ENCODE measurements around the gene TCF4. TPM values are rescaled to one million over a fixed set of nuclear protein-coding genes. Genes with fewer than 3 reads are reported as not detected.
A peak's percentile ranks its signal among the peaks of the same experiment; 100 is the strongest.

The TCF4 gene
- total RNA-seq, 1 experiment from 2014 or later: 143 TPM

GRCh38 chr18:55500316-55501086 lies 87.5 kb downstream of the TCF4 start:
- ChIA-PET CTCF (no interaction called here), POLR2A (ENCODE audit: low non-redundant PET) (interaction anchor here (0.5 to 0.7 kb wide), 2 partner anchors 44 to 296 kb away, joined by 4 read pairs; no protein-coding TSS in a partner anchor)
- intact Hi-C loops (cut with micrococcal nuclease; ENCODE audit: unreplicated experiment): loop anchor here (10.0 kb wide), 1 partner anchor 156 kb away; no protein-coding TSS in a partner anchor
- Histone ChIP-seq H3K9me3 (ENCODE audit: low read depth, low read length, poor library complexity, severe bottlenecking) (no peaks in the 10 kb centered on the region), H3K27ac (ENCODE audit: low read depth, low read length, poor library complexity, severe bottlenecking) (peak overlapping the region; percentile 74), H3K36me3 (ENCODE audit: insufficient read depth, low read length, poor library complexity, severe bottlenecking) (no peaks in the 10 kb centered on the region), H3K4me3 (ENCODE audit: low read depth, low read length, poor library complexity, severe bottlenecking) (peak overlapping the region; percentile 20), H3K4me1 (ENCODE audit: insufficient read depth, low read length, poor library complexity, severe bottlenecking) (peaks cover 61% of the 10 kb centered on the region), H3K27me3 (replicated peaks; ENCODE audit: insufficient read depth, low read depth, low read length, poor library complexity) (no peaks in the 10 kb centered on the region)
- no TSS peak for BruUV-seq (replicated peaks)
- TF ChIP-seq EZH2 (IDR thresholded peaks at IDR 0.05; ENCODE audit: borderline replicate concordance, low read depth, low read length, poor library complexity, severe bottlenecking): no peak
- DNase-seq (ENCODE audit: low spot score): peak; percentile 78

- no peaks in the 10 kb centered on the region for H3K9me3 ChIP-seq (ENCODE audit: low read depth, low read length, poor library complexity, severe bottlenecking)
- peaks cover 70% of the 10 kb centered on the region for H3K4me1 ChIP-seq (ENCODE audit: insufficient read depth, low read length, poor library complexity, severe bottlenecking)
- H3K27me3 ChIP-seq (replicated peaks; ENCODE audit: insufficient read depth, low read depth, low read length, poor library complexity): no peaks in the 10 kb centered on the region
- POLR2A ChIA-PET (ENCODE audit: low non-redundant PET): no interaction called here
- no peaks in the 10 kb centered on the region for H3K36me3 ChIP-seq (ENCODE audit: insufficient read depth, low read length, poor library complexity, severe bottlenecking)
- intact Hi-C loops (cut with micrococcal nuclease; ENCODE audit: unreplicated experiment): loop anchor here (5.0 kb wide), 1 partner anchor 77 kb away; no protein-coding TSS in a partner anchor
- BruUV-seq (replicated peaks): no TSS peak
- no peak for TF ChIP-seq EZH2 (IDR thresholded peaks at IDR 0.05; ENCODE audit: borderline replicate concordance, low read depth, low read length, poor library complexity, severe bottlenecking)
- TF ChIP-seq, protein P1, sequence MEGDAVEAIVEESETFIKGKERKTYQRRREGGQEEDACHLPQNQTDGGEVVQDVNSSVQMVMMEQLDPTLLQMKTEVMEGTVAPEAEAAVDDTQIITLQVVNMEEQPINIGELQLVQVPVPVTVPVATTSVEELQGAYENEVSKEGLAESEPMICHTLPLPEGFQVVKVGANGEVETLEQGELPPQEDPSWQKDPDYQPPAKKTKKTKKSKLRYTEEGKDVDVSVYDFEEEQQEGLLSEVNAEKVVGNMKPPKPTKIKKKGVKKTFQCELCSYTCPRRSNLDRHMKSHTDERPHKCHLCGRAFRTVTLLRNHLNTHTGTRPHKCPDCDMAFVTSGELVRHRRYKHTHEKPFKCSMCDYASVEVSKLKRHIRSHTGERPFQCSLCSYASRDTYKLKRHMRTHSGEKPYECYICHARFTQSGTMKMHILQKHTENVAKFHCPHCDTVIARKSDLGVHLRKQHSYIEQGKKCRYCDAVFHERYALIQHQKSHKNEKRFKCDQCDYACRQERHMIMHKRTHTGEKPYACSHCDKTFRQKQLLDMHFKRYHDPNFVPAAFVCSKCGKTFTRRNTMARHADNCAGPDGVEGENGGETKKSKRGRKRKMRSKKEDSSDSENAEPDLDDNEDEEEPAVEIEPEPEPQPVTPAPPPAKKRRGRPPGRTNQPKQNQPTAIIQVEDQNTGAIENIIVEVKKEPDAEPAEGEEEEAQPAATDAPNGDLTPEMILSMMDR (conservative IDR thresholded peaks at IDR 0.05; ENCODE audit: low read depth, low read length): no peak
- no peak overlapping the region for H3K4me3 ChIP-seq (ENCODE audit: low read depth, low read length, poor library complexity, severe bottlenecking)
- no peak overlapping the region for H3K27ac ChIP-seq (ENCODE audit: low read depth, low read length, poor library complexity, severe bottlenecking)
- CTCF ChIA-PET: no interaction called here
- no peak for DNase-seq (ENCODE audit: low spot score)
Measured at GRCh38 chr18:55499526-55499925, 88.5 kb downstream of the TCF4 start.

DNA sequence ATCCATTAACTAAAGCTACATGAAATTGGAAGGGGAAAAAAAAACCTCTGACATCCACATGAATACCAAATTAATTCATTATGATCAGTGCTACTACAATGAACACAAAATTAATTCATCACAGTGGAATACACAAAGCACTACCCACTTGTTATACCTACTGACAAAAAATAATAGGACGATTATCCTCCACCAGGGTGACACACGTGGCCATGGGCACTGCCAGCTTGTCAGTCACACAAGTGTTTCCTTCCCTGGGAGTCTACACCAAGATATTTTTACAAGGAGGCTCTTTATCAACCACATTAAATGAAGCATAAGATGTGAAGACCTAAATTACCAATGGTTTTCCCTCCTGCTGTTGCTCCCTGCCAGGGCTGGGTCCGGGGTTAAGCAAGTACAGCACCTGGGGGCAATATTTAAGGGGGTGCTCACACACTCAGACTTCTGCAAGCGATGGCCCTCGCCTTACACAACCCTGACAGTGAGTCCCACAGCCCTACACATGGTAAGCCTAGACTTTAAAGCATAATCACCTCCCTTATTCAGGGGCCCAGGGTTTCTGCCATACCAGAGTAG lies 90.1 kb downstream of the TCF4 start:
- Histone ChIP-seq H3K27ac (ENCODE audit: low read depth, low read length, poor library complexity, severe bottlenecking) (no peak overlapping the region), H3K36me3 (ENCODE audit: insufficient read depth, low read length, poor library complexity, severe bottlenecking) (no peaks in the 10 kb centered on the region), H3K4me1 (ENCODE audit: insufficient read depth, low read length, poor library complexity, severe bottlenecking) (peaks cover 79% of the 10 kb centered on the region), H3K27me3 (replicated peaks; ENCODE audit: insufficient read depth, low read depth, low read length, poor library complexity) (no peaks in the 10 kb centered on the region), H3K4me3 (ENCODE audit: low read depth, low read length, poor library complexity, severe bottlenecking) (no peak overlapping the region), H3K9me3 (ENCODE audit: low read depth, low read length, poor library complexity, severe bottlenecking) (no peaks in the 10 kb centered on the region)
- no TSS peak for BruUV-seq (replicated peaks)
- ChIA-PET POLR2A (ENCODE audit: low non-redundant PET) (no interaction called here), CTCF (no interaction called here)
- DNase-seq (ENCODE audit: low spot score): no peak
- TF ChIP-seq, protein P1 (conservative IDR thresholded peaks at IDR 0.05; ENCODE audit: low read depth, low read length): no peak
- no peak for TF ChIP-seq EZH2 (IDR thresholded peaks at IDR 0.05; ENCODE audit: borderline replicate concordance, low read depth, low read length, poor library complexity, severe bottlenecking)
- intact Hi-C loops (cut with micrococcal nuclease; ENCODE audit: unreplicated experiment): loop anchor here (5.0 kb wide), 1 partner anchor 76 kb away; no protein-coding TSS in a partner anchor

All from A673 (cell line).